ENCODE results near the gene TTC33. TPM values are rescaled to one million over a fixed set of nuclear protein-coding genes. Genes with fewer than 3 reads are reported as not detected.

Gene TTC33
- total RNA-seq, 1 donor from 2014 or later = 7.6 TPM

DNA sequence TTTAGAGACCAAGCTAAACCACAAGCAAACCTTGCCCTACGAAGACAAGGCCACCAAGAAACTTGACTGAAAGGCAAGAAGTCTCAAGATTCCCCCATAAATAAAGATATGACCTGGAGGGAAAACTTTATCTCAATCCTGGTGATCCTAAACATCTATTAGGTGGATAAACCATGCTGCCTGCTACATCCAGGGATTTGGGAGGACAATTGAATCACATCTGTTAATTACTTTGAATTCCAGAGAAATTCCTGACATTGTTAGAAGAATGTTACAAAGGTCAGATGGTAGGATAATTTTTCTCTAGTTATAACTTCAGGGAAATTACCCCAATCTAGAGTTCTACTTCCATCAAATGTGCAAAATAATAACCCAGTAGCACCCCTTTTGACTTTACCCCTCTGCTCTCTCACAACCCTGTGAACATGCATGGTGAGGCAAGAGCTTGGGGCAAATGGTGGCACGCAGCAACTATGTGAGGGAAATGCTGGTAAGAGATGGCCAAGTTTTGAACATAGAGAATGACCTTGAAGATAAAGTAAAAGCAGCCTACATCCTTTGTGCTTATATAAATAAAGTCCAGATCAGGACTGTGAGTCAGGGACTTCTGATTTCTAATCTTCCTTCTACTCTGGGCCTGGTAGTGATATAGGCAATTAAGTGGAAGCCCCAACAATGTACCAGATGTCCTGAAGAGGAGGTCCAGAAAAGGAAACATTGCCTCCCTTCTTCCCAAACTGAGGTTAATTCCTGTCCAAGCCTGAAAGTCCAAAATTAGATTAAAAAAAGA lies 133.1 kb downstream of the TTC33 start:
- TF ChIP-seq, protein P1, sequence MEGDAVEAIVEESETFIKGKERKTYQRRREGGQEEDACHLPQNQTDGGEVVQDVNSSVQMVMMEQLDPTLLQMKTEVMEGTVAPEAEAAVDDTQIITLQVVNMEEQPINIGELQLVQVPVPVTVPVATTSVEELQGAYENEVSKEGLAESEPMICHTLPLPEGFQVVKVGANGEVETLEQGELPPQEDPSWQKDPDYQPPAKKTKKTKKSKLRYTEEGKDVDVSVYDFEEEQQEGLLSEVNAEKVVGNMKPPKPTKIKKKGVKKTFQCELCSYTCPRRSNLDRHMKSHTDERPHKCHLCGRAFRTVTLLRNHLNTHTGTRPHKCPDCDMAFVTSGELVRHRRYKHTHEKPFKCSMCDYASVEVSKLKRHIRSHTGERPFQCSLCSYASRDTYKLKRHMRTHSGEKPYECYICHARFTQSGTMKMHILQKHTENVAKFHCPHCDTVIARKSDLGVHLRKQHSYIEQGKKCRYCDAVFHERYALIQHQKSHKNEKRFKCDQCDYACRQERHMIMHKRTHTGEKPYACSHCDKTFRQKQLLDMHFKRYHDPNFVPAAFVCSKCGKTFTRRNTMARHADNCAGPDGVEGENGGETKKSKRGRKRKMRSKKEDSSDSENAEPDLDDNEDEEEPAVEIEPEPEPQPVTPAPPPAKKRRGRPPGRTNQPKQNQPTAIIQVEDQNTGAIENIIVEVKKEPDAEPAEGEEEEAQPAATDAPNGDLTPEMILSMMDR (conservative IDR thresholded peaks at IDR 0.05; ENCODE audit: low read depth, low read length) = no peak
- no peak overlapping the region for H3K4me3 ChIP-seq (ENCODE audit: low read depth, low read length)
- no peak for DNase-seq (ENCODE audit: low read depth)

DNA sequence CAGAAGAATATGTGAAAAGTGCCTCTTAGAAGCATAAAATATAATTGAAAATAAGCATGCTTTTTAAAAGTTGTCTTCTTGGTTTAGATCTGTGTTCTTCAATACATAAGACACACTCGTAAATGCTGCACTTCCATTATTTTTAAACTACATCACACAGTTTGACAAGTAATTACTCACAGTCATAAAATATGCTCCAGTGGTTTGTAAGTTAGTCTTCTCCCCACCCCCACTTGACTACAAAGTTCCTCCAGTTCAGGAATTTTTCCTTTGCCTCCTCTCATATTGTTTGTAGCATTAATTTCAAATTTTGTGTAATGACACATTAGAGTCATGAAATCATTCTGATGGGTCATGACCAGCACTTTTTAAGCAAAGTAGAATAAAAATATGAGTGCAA lies 136.3 kb downstream of the TTC33 start:
- no peak overlapping the region for H3K4me3 ChIP-seq (ENCODE audit: low read depth, low read length)
- DNase-seq (ENCODE audit: low read depth) = no peak
- TF ChIP-seq, protein P1 (conservative IDR thresholded peaks at IDR 0.05; ENCODE audit: low read depth, low read length) = no peak

DNA sequence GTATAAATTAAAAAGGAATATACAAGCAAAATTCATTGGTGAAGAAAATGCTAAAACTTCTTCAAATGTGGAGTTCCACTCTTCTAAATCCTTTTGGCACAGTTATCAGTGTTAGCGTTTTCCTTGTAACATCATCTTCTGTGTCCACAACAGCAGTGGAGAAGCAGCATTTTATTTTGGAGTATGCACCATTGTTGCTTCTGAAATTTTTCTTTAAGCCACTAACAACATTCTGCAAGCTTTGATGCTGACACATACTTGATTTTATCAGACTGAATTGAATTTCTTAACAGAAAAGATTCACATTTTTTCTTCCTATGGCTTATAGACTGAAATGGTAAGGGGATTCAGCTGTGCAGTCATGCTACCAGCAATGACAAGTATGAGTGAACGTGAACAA lies 136.8 kb downstream of the TTC33 start:
- no peak for DNase-seq (ENCODE audit: low read depth)
- TF ChIP-seq, protein P1 (conservative IDR thresholded peaks at IDR 0.05; ENCODE audit: low read depth, low read length) = no peak
- H3K4me3 ChIP-seq (ENCODE audit: low read depth, low read length) = no peak overlapping the region

DNA sequence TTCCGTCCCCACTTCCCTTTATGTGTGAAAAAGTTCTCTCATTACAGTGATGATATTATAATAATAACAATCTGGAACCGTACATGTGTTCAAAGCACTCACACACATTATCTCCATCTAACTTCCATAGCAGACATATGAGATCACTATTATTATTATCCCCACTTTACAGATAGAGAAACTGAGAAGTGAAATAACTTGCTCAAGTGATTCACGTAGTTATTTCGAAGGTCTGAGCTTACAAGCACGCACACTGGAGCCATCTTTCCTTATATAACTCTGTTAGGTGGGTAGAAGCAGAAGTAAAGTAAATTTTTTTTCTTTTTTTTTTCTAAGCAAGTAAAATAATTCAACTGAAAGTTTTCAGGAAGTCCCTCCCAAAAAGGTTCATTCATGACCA lies 139.0 kb downstream of the TTC33 start:
- H3K4me3 ChIP-seq (ENCODE audit: low read depth, low read length) = no peak overlapping the region
- TF ChIP-seq, protein P1 (conservative IDR thresholded peaks at IDR 0.05; ENCODE audit: low read depth, low read length) = no peak
- no peak for DNase-seq (ENCODE audit: low read depth)

DNA sequence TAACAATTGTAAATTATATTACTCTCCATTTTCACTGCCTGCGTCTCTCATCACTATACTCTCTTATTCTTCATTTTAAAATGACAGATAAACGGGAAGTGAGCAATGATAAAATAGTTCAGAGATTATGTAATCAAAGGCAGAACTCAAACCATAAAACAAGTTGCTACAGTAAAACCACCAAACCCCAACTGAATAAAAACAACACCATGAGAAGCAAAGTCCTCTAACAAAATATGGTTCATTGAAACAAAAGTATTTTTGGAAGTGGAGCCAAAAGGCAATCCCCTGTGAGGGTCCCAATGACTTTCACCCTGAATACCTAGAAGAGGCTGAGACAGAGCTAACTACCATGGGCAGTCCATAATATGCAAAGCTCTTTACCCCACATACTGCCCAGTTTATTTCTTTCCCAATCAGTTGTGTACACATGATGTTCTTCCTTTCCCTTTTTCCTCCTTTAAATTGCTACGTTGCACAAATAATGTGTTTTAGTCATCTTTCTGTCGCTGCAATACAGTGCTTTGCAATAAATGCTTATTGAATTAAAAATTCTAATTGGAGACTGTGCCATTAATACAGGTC lies 140.1 kb downstream of the TTC33 start:
- DNase-seq (ENCODE audit: low read depth) = no peak
- H3K4me3 ChIP-seq (ENCODE audit: low read depth, low read length) = no peak overlapping the region
- TF ChIP-seq, protein P1 (conservative IDR thresholded peaks at IDR 0.05; ENCODE audit: low read depth, low read length) = no peak

DNA sequence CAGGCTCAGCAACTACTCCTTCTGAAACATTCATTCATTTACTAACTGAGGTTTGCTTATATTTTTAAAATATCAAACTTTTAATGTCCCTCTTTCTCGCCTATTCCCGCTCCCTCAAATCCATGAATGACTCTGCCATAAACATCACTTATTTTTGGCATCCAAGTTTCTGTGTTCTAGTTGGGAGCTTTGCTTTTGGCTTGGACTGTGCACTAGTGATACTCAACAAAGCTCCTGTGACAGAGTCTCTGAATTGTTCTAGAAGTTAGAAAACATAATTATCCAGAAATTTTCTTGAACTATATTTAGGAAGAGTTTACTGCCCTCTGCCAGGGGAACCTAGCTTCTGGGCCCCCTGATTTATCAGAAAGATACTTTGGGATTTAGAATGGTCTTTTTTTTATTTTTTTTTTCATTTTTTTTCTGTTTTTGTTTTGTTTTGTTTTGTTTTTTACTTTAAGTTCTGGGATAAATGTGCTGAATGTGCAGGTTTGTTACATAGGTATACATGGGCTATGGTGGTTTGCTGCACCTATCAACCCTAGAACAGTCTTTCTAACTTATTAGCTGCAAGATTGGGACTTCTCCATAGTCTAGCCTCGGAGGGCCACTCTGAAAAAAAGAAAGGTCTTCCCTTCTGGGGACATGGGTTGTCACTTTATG lies 140.7 kb downstream of the TTC33 start:
- no peak for DNase-seq (ENCODE audit: low read depth)
- H3K4me3 ChIP-seq (ENCODE audit: low read depth, low read length) = no peak overlapping the region

More for the DNA sequence above, 140.7 kb downstream of the TTC33 start:
- TF ChIP-seq, protein P1 (conservative IDR thresholded peaks at IDR 0.05; ENCODE audit: low read depth, low read length) = no peak
